SK-N-SH (cell line): ENCODE results near the gene RNF130. TPM values are rescaled to one million over a fixed set of nuclear protein-coding genes. Genes with fewer than 3 reads are reported as not detected.

ENCODE experiments used
- CTCF ChIA-PET: fragments of 300-600, 350-600 bp; formaldehyde crosslinking; extraction: SDS; loops from one replicate; lab custom pipeline; 2021; lab: Yijun Ruan, JAX
- POLR2A ChIA-PET: fragments of 350-600 bp; sonication (Branson Sonifier 250); formaldehyde crosslinking; extraction: SDS; loops from one replicate; lab custom pipeline; 2020; ENCODE audit warnings: antibody characterized with exemption, inconsistent platforms; lab: Yijun Ruan, JAX
- DNase-seq: peaks from one replicate; pipeline ENCODE4 v3.0.0; 2012
- H2AFZ ChIP-seq: fragments of 200-600 bp; sonication (generic); 2 replicates; pipeline ENCODE4 v1.8.1; 2016; ENCODE audit warnings: antibody characterized with exemption, mild to moderate bottlenecking, low read depth
- H3F3A ChIP-seq: fragments of 200-600 bp; sonication (generic); replicated peaks from 2 replicates; pipeline ENCODE3; 2016; ENCODE audit warnings: antibody characterized with exemption, mild to moderate bottlenecking; ENCODE audit not compliant: insufficient read depth
- H3K27ac ChIP-seq, 2 experiments: fragments of 200-500 bp in 1 of 2; fragments of 200-600 bp in 1 of 2; sonication (Bioruptor generic) in 1 of 2; sonication (generic), shearing (Covaris generic) in 1 of 2; 2 replicates each; pipeline versions ENCODE4 v1.5.1 to v1.6.1; 2014 to 2016; ENCODE audit warnings: low read depth in 2 of 2, inconsistent platforms in 1 of 2, low read length in 1 of 2, mild to moderate bottlenecking in 1 of 2, mixed read lengths in 1 of 2
- H3K27me3 ChIP-seq: fragments of 200-600 bp; sonication (generic), shearing (Covaris generic); 2 replicates; pipeline ENCODE4 v1.6.1; 2016; ENCODE audit warnings: mixed run types; ENCODE audit not compliant: insufficient read depth
- H3K36me3 ChIP-seq, 2 experiments: fragments of 200-500 bp in 1 of 2; fragments of 200-600 bp in 1 of 2; sonication (Bioruptor generic) in 1 of 2; sonication (generic) in 1 of 2; replicated peaks in 1 of 2; 2 replicates each; pipeline versions ENCODE3 to v1.5.1; 2014 to 2016; ENCODE audit warnings: low read length in 1 of 2, mild to moderate bottlenecking in 1 of 2; ENCODE audit not compliant: insufficient read depth in 2 of 2, control insufficient read depth in 1 of 2
- H3K4me1 ChIP-seq, 2 experiments: fragments of 200-500 bp in 1 of 2; fragments of 200-600 bp in 1 of 2; sonication (Bioruptor generic) in 1 of 2; sonication (generic), shearing (Covaris generic) in 1 of 2; 2 replicates each; pipeline versions ENCODE4 v1.5.1 to v1.6.1; 2014 to 2016; ENCODE audit warnings: low read depth in 1 of 2, low read length in 1 of 2, mixed run types in 1 of 2; ENCODE audit not compliant: insufficient read depth in 2 of 2, control insufficient read depth in 1 of 2
- H3K4me2 ChIP-seq: fragments of 200-600 bp; sonication (generic), shearing (Covaris generic); 2 replicates; pipeline ENCODE4 v1.6.1; 2017; ENCODE audit warnings: mixed run types
- H3K4me3 ChIP-seq, 2 experiments: fragments of 200-500 bp in 1 of 2; fragments of 200-600 bp in 1 of 2; sonication (Bioruptor generic) in 1 of 2; sonication (generic), shearing (Covaris generic) in 1 of 2; 2 replicates each; pipeline versions ENCODE4 v1.5.1 to v1.8.1; 2014 to 2016; ENCODE audit warnings: low read depth in 2 of 2, inconsistent platforms in 1 of 2, low read length in 1 of 2, mild to moderate bottlenecking in 1 of 2, mixed read lengths in 1 of 2, moderate library complexity in 1 of 2
- H3K79me2 ChIP-seq: fragments of 200-600 bp; sonication (generic); 2 replicates; pipeline ENCODE4 v1.8.1; 2017; ENCODE audit warnings: mild to moderate bottlenecking; ENCODE audit not compliant: insufficient read depth
- H3K9ac ChIP-seq: fragments of 200-600 bp; sonication (generic); 2 replicates; pipeline ENCODE4 v1.6.1; 2017; ENCODE audit warnings: mixed run types
- H3K9me2 ChIP-seq: fragments of 200-600 bp; sonication (generic); 2 replicates; pipeline ENCODE4 v1.6.1; 2017; ENCODE audit warnings: mixed run types
- H3K9me3 ChIP-seq: fragments of 200-600 bp; sonication (generic); 2 replicates; pipeline ENCODE4 v1.6.1; 2017; ENCODE audit warnings: mixed run types, mild to moderate bottlenecking, moderate library complexity
- H4K20me1 ChIP-seq: fragments of 200-600 bp; sonication (generic); 2 replicates; pipeline ENCODE4 v1.6.1; 2017; ENCODE audit warnings: mild to moderate bottlenecking, mixed run types; ENCODE audit not compliant: insufficient read depth
- CHD2 ChIP-seq: fragments of 150-350 bp; IDR thresholded peaks from 2 replicates; pipeline ENCODE4 v1.6.1; 2018; ENCODE audit warnings: low read length; ENCODE audit not compliant: partially characterized antibody
- EZH2phosphoT487 ChIP-seq: fragments of 200-600 bp; sonication (generic); IDR thresholded peaks from 2 replicates; pipeline ENCODE4 v1.6.1; 2017; ENCODE audit warnings: low read depth, mixed run types, mild to moderate bottlenecking, antibody characterized with exemption, moderate library complexity, borderline replicate concordance
- FOXJ3 ChIP-seq: sonication (generic); formaldehyde crosslinking; IDR thresholded peaks from 2 replicates; pipeline ENCODE4 v1.5.1; 2020; ENCODE audit warnings: mild to moderate bottlenecking, missing genetic modification reagents
- FOXM1 ChIP-seq: IDR thresholded peaks from 2 replicates; pipeline ENCODE4 v1.4.0; 2012; ENCODE audit warnings: low read depth, mild to moderate bottlenecking
- GATA2 ChIP-seq: sonication (generic); formaldehyde crosslinking; IDR thresholded peaks from 2 replicates; pipeline ENCODE4 v1.5.0; 2020; ENCODE audit warnings: mild to moderate bottlenecking, missing genetic modification reagents
- IRF3 ChIP-seq: fragments of 150-350 bp; IDR thresholded peaks from 2 replicates; pipeline ENCODE4 v1.6.1; 2016; ENCODE audit warnings: mild to moderate bottlenecking, low read depth, low read length
- MEF2A ChIP-seq: IDR thresholded peaks from 2 replicates; pipeline ENCODE4 v1.4.0; 2012; ENCODE audit warnings: low read depth, borderline replicate concordance
- REST ChIP-seq: IDR thresholded peaks from 2 replicates; pipeline ENCODE4 v1.6.1; 2012; ENCODE audit warnings: mild to moderate bottlenecking, low read depth, low read length, moderate library complexity
- RXRA ChIP-seq: IDR thresholded peaks from 2 replicates; pipeline ENCODE4 v1.4.0; 2012; ENCODE audit warnings: low read depth, mild to moderate bottlenecking, borderline replicate concordance
- SIN3A ChIP-seq: IDR thresholded peaks from 2 replicates; pipeline ENCODE4 v1.6.1; 2012; ENCODE audit warnings: low read depth, mild to moderate bottlenecking, low read length, moderate library complexity, borderline replicate concordance
- SMC3 ChIP-seq: IDR thresholded peaks from 2 replicates; pipeline ENCODE4 v1.6.1; 2012; ENCODE audit warnings: low read depth, low read length, improper control_type of control experiment
- TAF1 ChIP-seq: IDR thresholded peaks from 2 replicates; pipeline ENCODE4 v1.6.1; 2012; ENCODE audit warnings: low read depth, mild to moderate bottlenecking, low read length, moderate library complexity, borderline replicate concordance
- TCF12 ChIP-seq: IDR thresholded peaks from 2 replicates; pipeline ENCODE4 v1.4.0; 2012
- TEAD4 ChIP-seq: IDR thresholded peaks from 2 replicates; pipeline ENCODE4 v1.4.0; 2012; ENCODE audit warnings: mild to moderate bottlenecking, borderline replicate concordance; ENCODE audit not compliant: insufficient read depth
- USF1 ChIP-seq: IDR thresholded peaks from 2 replicates; pipeline ENCODE4 v1.4.0; 2012; ENCODE audit warnings: low read depth, borderline replicate concordance
- USF2 ChIP-seq: fragments of 150-350 bp; IDR thresholded peaks from 2 replicates; pipeline ENCODE4 v1.6.1; 2017; ENCODE audit warnings: antibody characterized with exemption, low read length, low read depth, borderline replicate concordance
- WGBS: methylation state at CpG from one replicate; pipeline ENCODE4 v1.1.6; 2017; ENCODE audit warnings: low lambda C conversion rate; 5-methylcytosine and 5-hydroxymethylcytosine counted together
- polyA plus RNA-seq, 3 experiments: library from polyadenylated mRNA; depleted of rRNA; stranded (reverse); fragments of >200 nt; gene quantifications; 2 replicates each; pipeline ENCODE4 v1.2.3, GENCODE V29; 2012

The RNF130 gene
- polyA plus RNA-seq, 1 of the 3 experiments (the other 2 are of a cell fraction): 41.4 TPM

GRCh38 chr5:180096616-180097015, 25.1 kb upstream of the RNF130 start:
- CTCF ChIA-PET: no interaction called here
- WGBS: 60% methylated on average over 9 of the region's 10 CpGs

GRCh38 chr5:180095545-180095944, 24.0 kb upstream of the RNF130 start:
- no peaks in the 10 kb centered on the region for H3K36me3 ChIP-seq
- CTCF ChIA-PET: no interaction called here

More at GRCh38 chr5:180096616-180097015, 25.1 kb upstream of the RNF130 start:
- Histone ChIP-seq H3K9ac (no peak overlapping the region), H3K4me3 (no peak overlapping the region), H3K79me2 (no peaks in the 10 kb centered on the region), H3K27ac (no peak overlapping the region), H3K4me2 (no peak overlapping the region), H3K4me1 (no peaks in the 10 kb centered on the region; a peak in 1 of 4 replicates), H3K36me3 (no peaks in the 10 kb centered on the region), H2AFZ (no peak overlapping the region), H3K9me2 (no peaks in the 10 kb centered on the region), H4K20me1 (no peaks in the 10 kb centered on the region), H3K27me3 (no peaks in the 10 kb centered on the region), H3K9me3 (no peaks in the 10 kb centered on the region), H3F3A (no peaks in the 10 kb centered on the region)
- no peak for DNase-seq
- no peak for TF ChIP-seq TAF1
- TF ChIP-seq EZH2phosphoT487: no peak
- no peak for TF ChIP-seq USF2
- POLR2A ChIA-PET: no interaction called here

More at GRCh38 chr5:180095545-180095944, 24.0 kb upstream of the RNF130 start:
- Histone ChIP-seq H3K79me2 (no peaks in the 10 kb centered on the region), H3K4me2 (no peak overlapping the region), H3K9me2 (no peaks in the 10 kb centered on the region), H2AFZ (no peak overlapping the region), H3F3A (no peaks in the 10 kb centered on the region), H4K20me1 (no peaks in the 10 kb centered on the region), H3K4me1 (peaks cover 0 to 3% of the 10 kb centered on the region in 2 experiments; a peak in 1 of 4 replicates), H3K27ac (no peak overlapping the region), H3K9me3 (no peaks in the 10 kb centered on the region), H3K9ac (no peak overlapping the region), H3K27me3 (no peaks in the 10 kb centered on the region), H3K4me3 (no peak overlapping the region)
- POLR2A ChIA-PET: no interaction called here
- no peak for DNase-seq
- WGBS: 56% methylated on average over 9 of the region's 9 CpGs
- TF ChIP-seq TCF12 (no peak), SMC3 (no peak), GATA2 (CRISPR knock-in tag) (no peak), FOXM1 (no peak), RXRA (no peak), USF1 (no peak), CHD2 (no peak), SIN3A (no peak), FOXJ3 (CRISPR knock-in tag) (no peak), TEAD4 (no peak), IRF3 (no peak), MEF2A (no peak), EZH2phosphoT487 (no peak), REST (no peak)
